Activated T-helper 9 cell treated with anti-CD3 and anti-CD28 coated beads, Interleukin-2, amount 50 U/mL, for 16 hours (primary cell): ENCODE results near the gene NBAS.

Experiments
- DNase-seq: peaks from one replicate; pipeline ENCODE4 v3.0.0-alpha.2; 2020; ENCODE audit warnings: low read depth

Gene NBAS

GRCh38 chr2:15560988-15561573 is at the start of gene NBAS:
NBAS (minus strand) TSS chr2:15561334; CDS start chr2:15561304, 30 bp downstream.
- DNase-seq, result peak; percentile 58

DNA sequence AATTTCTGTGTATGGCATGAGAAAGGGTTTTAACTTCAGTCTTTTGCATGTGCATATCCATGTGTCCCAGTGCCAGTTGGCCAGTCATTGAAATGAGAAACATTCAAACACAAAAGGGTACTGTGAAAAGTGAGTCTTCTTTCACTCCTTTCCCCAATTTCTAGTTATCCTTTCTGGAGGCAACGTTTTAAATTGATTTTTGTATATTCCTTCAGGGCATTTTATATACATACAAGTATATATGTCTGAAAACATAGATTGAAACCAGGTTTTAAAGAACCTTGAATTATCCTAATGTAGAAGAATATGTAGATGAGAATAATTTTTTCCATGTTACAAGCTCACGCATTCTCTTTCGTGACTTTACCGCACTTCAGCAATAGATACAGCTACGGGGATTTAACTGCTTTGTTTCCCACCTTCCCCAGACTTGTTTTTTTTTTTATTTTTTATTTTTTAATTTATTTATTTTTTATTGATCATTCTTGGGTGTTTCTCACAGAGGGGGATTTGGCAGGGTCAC is 49.4 kb upstream of the NBAS start:
- no peak for DNase-seq

DNA sequence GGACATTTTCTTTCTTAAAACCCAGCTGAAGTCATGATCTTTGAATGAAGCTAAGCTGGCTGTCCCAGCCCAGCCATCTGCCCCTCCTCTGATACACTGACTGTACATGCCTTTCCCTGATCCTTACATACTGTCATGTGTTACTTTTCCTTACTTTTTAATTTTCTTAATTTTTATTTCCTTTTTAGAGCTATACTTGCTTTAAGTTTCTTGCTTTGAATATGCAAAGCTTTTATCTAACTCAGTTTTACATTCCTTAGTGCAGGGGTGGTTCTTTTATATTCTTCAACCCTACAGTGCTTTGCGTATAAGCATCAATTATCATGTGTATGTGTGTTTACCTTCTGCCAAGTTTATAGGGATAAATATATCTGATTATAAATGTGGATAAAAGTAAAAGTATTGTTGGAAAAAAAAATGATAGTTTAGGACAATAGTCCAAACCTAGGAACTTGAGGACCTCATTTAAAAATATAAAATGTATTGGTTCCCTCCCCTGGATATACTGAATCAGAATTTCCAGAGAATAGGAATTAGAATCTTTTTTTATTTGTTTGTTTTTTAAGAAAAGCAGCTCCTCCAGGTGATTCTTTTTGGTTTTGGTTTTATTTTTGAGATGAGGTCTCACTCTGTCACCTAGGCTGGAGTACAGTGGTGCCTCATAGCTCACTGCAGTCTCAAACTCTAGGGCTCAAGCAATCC is 48.4 kb upstream of the NBAS start:
- no peak for DNase-seq

GRCh38 chr2:15608392-15608761 is 47.2 kb upstream of the NBAS start:
- no peak for DNase-seq

- DNase-seq, result no peak
These were observed 46.7 kb upstream of the NBAS start for GRCh38 chr2:15607709-15608391.

GRCh38 chr2:15606481-15607441 is 45.6 kb upstream of the NBAS start:
- no peak for DNase-seq

DNA sequence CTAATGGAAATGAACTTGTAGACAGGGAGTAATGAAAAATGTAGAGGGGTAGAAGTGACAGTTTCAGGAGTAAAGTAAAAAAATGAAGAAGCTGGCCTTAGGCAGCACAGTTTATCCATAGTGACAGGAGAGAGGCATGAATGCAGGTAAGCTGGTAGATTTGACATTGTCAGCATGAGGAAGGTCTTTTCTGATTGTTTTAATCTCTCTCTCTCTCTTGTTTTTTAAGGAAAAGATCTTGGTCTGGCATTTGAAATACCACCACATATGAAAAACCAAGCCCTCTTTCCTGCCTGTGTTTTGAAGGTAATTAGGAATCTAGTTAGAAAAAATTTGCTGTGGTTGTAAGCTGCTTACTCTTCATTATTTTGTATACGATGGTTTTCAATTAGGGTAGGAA is 44.6 kb upstream of the NBAS start:
- DNase-seq, result no peak

GRCh38 chr2:15603948-15604347 is 42.8 kb upstream of the NBAS start:
- DNase-seq, result no peak

DNA sequence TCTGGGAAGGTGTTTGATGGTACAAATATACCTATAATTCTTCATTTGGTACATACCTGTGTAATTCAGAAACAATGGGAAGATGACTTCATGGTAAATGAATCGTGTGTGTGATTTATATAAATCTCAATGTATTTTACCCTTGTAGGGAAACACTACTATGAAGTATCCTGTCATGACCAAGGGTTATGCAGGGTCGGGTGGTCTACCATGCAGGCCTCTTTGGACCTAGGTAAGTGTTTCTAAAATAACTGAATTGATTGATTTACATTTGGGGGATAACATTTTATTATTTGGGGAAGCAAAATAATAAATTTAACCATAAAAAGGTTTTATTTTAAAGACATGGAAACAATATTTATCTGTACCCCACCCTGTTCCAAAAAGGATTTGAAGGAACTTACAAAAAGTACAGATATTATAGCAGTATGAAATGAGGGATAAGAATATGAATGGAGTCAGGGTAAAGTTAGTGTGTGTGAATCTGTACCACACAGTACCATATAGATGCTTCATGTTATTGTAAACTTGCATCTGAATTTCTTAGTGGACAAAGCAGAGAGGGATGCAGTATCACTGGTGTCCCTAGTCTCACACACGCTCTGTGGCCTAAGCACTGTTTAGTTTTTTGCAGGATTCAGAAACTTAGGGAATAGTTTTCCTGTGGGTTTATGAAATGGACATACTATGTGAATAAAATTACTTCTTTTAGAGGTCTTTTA is 42.1 kb upstream of the NBAS start:
- no peak for DNase-seq

DNA sequence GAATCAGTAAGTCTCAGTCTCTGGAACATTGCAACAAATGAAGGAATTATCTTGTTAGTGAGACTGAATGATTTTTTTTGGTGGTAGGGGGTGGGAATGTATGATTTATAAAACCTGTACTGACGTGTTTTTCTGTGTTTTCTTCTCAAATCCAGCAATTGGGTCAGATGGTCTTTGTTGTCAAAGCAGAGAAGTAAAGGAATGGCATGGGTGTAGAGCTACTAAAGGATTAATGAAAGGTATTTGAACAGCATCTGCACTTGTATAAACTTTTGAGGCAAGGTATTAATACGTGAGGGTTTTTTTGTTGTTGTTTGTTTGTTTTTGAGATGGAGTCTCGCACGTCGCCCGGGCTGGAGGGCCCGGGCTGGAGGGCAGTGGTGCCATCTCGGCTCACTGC is 41.3 kb upstream of the NBAS start:
- no peak for DNase-seq

DNA sequence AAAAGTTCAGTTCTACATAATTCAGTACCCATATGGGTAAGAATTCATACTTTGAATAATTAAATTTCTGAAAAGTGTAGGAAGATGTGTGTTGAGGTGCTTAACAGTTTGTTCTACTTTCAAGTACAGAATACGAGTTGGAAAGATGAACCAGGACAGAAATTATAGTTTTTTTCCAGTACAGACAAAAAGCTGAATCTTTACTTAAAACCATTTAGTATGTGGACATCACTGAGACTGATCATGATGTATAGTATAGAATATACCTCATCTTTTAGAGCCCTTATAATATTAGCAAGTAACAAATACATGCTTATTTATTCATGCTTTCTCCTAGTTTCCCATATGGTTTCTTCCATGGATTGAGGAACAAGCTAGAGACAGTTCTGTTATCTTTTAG is 40.5 kb upstream of the NBAS start:
- DNase-seq, result no peak

DNA sequence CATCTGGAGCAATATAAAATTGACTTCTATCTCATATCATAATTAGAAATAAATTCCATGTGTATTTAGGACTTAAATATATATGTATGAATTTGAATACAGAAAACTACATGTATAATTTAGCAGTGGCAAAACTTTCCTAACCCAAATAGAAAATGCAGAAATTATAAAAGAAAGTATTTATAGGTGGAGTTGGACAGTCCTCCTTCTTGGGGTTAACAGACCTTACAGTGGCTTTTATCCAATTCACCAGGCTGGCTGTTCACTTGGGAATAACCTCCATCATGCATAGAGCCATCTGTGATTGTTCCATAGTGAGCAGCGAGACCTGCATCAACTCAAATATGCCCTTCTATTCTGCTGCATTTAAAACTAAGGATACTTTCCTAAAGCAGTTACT is 38.9 kb upstream of the NBAS start:
- DNase-seq, result no peak

DNA sequence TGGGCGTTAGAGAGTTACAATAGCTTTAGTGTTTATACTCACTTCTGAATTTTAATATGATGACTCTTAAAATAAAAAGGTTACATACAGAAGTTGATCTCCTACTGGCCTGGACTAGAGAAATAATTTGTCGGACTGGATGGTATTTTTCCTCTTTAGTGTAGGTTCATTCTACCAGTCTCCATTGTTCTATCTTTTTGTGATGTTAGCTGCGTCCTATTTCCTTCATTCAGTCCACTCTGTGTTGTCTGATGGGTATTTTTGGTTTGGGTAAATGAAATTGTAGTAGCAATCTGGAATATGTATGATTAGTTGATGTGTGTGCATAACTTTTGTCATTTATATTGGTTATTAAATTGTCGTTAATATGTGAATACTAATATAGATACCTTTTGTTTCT is 35.8 kb upstream of the NBAS start:
- no peak for DNase-seq

GRCh38 chr2:15596350-15596749 is 35.2 kb upstream of the NBAS start:
- DNase-seq, result no peak

DNA sequence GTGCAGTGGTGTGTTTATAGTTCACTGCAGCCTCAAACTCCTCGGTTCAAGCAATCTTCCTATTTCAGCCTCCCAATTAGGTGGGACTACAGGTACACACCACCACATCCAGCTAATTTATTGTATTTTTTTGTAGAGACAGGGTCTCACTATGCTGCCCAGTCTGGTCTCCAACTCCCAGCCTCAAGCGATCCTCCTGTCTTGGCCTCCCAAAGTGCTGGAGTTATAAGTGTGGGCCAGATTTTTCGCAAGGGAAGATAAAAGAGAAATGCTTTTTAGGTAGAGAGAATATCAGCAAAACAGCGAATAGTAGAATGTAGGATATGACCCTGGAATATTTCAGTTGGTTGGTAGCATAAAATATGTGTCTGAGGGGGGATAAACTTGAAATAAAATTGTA is 34.8 kb upstream of the NBAS start:
- DNase-seq, result no peak

DNA sequence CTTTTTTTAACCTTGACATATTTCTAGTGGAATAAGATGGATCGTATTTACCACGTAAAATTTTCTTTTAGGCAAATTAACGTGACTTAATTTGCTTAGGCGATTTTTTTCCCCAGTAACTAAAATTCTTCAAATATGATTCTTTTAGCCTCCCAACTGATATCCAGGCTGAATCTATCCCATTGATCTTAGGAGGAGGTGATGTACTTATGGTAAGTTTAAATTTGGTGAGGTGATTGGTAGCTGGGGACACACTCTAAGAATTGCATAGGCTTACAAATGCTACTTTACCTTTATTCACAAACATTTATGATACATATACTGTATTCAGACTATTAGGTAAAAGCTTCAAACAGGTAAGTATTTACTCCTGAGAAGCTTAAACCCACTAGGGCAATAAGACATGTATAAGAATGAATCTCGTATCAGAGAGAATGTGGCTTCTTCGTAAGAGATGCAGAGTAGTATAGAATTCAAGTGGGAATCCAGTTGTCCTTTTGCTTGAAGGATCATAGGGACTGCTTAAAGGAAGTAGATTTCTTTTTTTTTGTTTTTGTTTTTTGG is 34.3 kb upstream of the NBAS start:
- no peak for DNase-seq

- no peak for DNase-seq
These were observed 33.4 kb upstream of the NBAS start for GRCh38 chr2:15594291-15595256.

DNA sequence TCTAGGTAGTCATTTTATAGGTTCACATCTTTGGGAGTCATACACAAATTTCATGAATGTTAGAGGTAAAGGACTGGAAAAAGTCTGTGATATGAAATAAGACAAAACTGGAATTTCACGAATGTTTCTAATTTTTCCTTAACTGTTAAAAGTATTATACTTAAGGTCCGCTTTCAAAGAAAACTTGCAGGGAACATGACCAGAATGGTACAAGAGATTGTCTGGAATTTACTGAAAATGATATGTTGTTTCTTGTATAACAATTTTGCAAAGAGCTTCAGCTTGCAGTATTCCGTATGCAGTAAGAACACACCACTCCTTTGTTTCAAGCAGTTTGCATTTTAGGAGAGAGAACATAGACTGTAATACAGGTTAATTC is 32.2 kb upstream of the NBAS start:
- no peak for DNase-seq

GRCh38 chr2:15591692-15592463 is 30.7 kb upstream of the NBAS start, which contains the start of gene DDX1:
DDX1 (plus strand) TSS chr2:15591868; CDS start chr2:15591934, 66 bp downstream.
- DNase-seq, result peak; percentile 77
